Measurements from ENCODE around the gene KRTAP10-12.

The KRTAP10-12 gene

GRCh38 chr21:44711327-44712202, 14.6 kb downstream of the KRTAP10-12 start, which contains the start of gene TSPEAR:
TSS of gene TSPEAR (minus strand) at chr21:44711572. CDS start at chr21:44711514, 58 bp downstream.
- no peak for DNase-seq (ENCODE audit: low read depth)

- DNase-seq (ENCODE audit: low read depth), result no peak
These were observed 15.4 kb downstream of the KRTAP10-12 start for GRCh38 chr21:44712203-44713028.

GRCh38 chr21:44713130-44713529, 16.2 kb downstream of the KRTAP10-12 start:
- no peak for DNase-seq (ENCODE audit: low read depth)

- no peak for DNase-seq (ENCODE audit: low read depth)
These were observed 16.9 kb downstream of the KRTAP10-12 start for GRCh38 chr21:44713846-44714245.

- no peak for DNase-seq (ENCODE audit: low read depth)
These were observed 17.9 kb downstream of the KRTAP10-12 start for GRCh38 chr21:44714905-44715304.

- DNase-seq (ENCODE audit: low read depth), result no peak
These were observed 20.0 kb downstream of the KRTAP10-12 start for GRCh38 chr21:44716984-44717383.

GRCh38 chr21:44718093-44718492, 21.1 kb downstream of the KRTAP10-12 start:
- no peak for DNase-seq (ENCODE audit: low read depth)

GRCh38 chr21:44718571-44718970, 21.6 kb downstream of the KRTAP10-12 start:
- DNase-seq (ENCODE audit: low read depth), result no peak

GRCh38 chr21:44720170-44720569, 23.2 kb downstream of the KRTAP10-12 start:
- no peak for DNase-seq (ENCODE audit: low read depth)

- no peak for DNase-seq (ENCODE audit: low read depth)
These were observed 25.8 kb downstream of the KRTAP10-12 start for GRCh38 chr21:44722731-44723130.

- DNase-seq (ENCODE audit: low read depth), result no peak
These were observed 26.5 kb downstream of the KRTAP10-12 start for GRCh38 chr21:44723177-44724131.

GRCh38 chr21:44724196-44724595, 27.2 kb downstream of the KRTAP10-12 start:
- no peak for DNase-seq (ENCODE audit: low read depth)

- no peak for DNase-seq (ENCODE audit: low read depth)
These were observed 28.0 kb downstream of the KRTAP10-12 start for GRCh38 chr21:44724926-44725325.

GRCh38 chr21:44726826-44727225, 29.9 kb downstream of the KRTAP10-12 start:
- no peak for DNase-seq (ENCODE audit: low read depth)

GRCh38 chr21:44727321-44727720, 30.3 kb downstream of the KRTAP10-12 start:
- no peak for DNase-seq (ENCODE audit: low read depth)

GRCh38 chr21:44727757-44728156, 30.8 kb downstream of the KRTAP10-12 start:
- no peak for DNase-seq (ENCODE audit: low read depth)

GRCh38 chr21:44728716-44729115, 31.7 kb downstream of the KRTAP10-12 start:
- DNase-seq (ENCODE audit: low read depth), result no peak

GRCh38 chr21:44729336-44730027, 32.5 kb downstream of the KRTAP10-12 start:
- DNase-seq (ENCODE audit: low read depth), result no peak

- no peak for DNase-seq (ENCODE audit: low read depth)
These were observed 33.0 kb downstream of the KRTAP10-12 start for GRCh38 chr21:44730028-44730395.

- no peak for DNase-seq (ENCODE audit: low read depth)
These were observed 34.1 kb downstream of the KRTAP10-12 start for GRCh38 chr21:44730951-44731579.

GRCh38 chr21:44732263-44732662, 35.3 kb downstream of the KRTAP10-12 start:
- DNase-seq (ENCODE audit: low read depth), result no peak
